GM12878 (cell line): ENCODE results near the gene ENG. TPM values are rescaled to one million over a fixed set of nuclear protein-coding genes. Genes with fewer than 3 reads are reported as not detected.

ENCODE experiments used
- ATAC-seq: fragments of 200-7000 bp; cut with Tn5 transposase; 3 replicates; pipeline ENCODE4 v1.9.1; 2020; ENCODE audit warnings: mild to moderate bottlenecking, moderate library complexity
- BruUV-seq: library from RNA; stranded (reverse); fragments of 400-500 nt; replicated peaks from 2 replicates; lab custom pipeline; 2021; lab: Mats Ljungman, UMichigan
- CTCF ChIA-PET: fragments of 300-600 bp; sonication (Branson Sonifier 250); formaldehyde crosslinking; extraction: SDS; loops from one replicate; lab custom pipeline; 2021; ENCODE audit warnings: inconsistent platforms; lab: Yijun Ruan, JAX
- POLR2A ChIA-PET: fragments of 350-600 bp; formaldehyde crosslinking; extraction: SDS; loops from one replicate; lab custom pipeline; 2021; ENCODE audit warnings: inconsistent platforms; lab: Charles Lee
- RAD21 ChIA-PET: fragments of 300-600 bp; sonication (Branson Sonifier 250); formaldehyde crosslinking; loops from one replicate; lab custom pipeline; 2023; ENCODE audit warnings: antibody characterized with exemption; ENCODE audit not compliant: unreplicated experiment; lab: Charles Lee
- SMC1A ChIA-PET: fragments of 300-600 bp; sonication (Branson Sonifier 250); formaldehyde crosslinking; loops from one replicate; lab custom pipeline; 2023; ENCODE audit not compliant: unreplicated experiment, uncharacterized antibody; lab: Charles Lee
- DNase-seq: peaks from one replicate; pipeline ENCODE4 v3.0.0-alpha.2; 2011; ENCODE audit warnings: low read depth, low spot score
- FAIRE-seq: peaks from 3 replicates; lab custom pipeline; 2011; peaks lifted over from hg19 to GRCh38; lab: Jason Lieb, UNC
- H2AFZ ChIP-seq: 2 replicates; pipeline ENCODE4 v1.6.0; 2011; ENCODE audit warnings: low read depth, low read length, control low read depth; ENCODE audit not compliant: control insufficient read depth
- H3K27ac ChIP-seq: 2 replicates; pipeline ENCODE4 v1.5.1; 2011; ENCODE audit warnings: control low read depth; ENCODE audit not compliant: control insufficient read depth, insufficient read depth
- H3K27me3 ChIP-seq, 2 experiments: replicated peaks in 1 of 2; 2 replicates each; pipeline versions ENCODE4 v1.6.0 to v1.6.1; 2011; ENCODE audit warnings: low read length in 1 of 2; ENCODE audit not compliant: control insufficient read depth in 2 of 2, insufficient read depth in 2 of 2
- H3K36me3 ChIP-seq, 2 experiments: 2 replicates each; pipeline ENCODE4 v1.5.1; 2011; ENCODE audit warnings: low read length in 1 of 2; ENCODE audit not compliant: control insufficient read depth in 2 of 2, insufficient read depth in 2 of 2
- H3K4me1 ChIP-seq: 2 replicates; pipeline ENCODE4 v1.6.1; 2011; ENCODE audit warnings: mild to moderate bottlenecking, low read length, moderate library complexity, mixed read lengths; ENCODE audit not compliant: control insufficient read depth, insufficient read depth
- H3K4me2 ChIP-seq: 2 replicates; pipeline ENCODE4 v1.6.0; 2011; ENCODE audit warnings: control low read depth; ENCODE audit not compliant: control insufficient read depth, insufficient read depth
- H3K4me3 ChIP-seq: fragments of 200-600 bp; sonication (generic); 2 replicates; pipeline ENCODE4 v1.5.1; 2016
- H3K79me2 ChIP-seq: 2 replicates; pipeline ENCODE4 v1.6.0; 2011; ENCODE audit warnings: low read length; ENCODE audit not compliant: control insufficient read depth, insufficient read depth
- H3K9ac ChIP-seq: 2 replicates; pipeline ENCODE4 v1.8.0; 2011; ENCODE audit warnings: low read length, control low read depth, mixed read lengths; ENCODE audit not compliant: control insufficient read depth, insufficient read depth
- H3K9me3 ChIP-seq: replicated peaks from 3 replicates; pipeline ENCODE4 v1.5.1; 2011; ENCODE audit warnings: mild to moderate bottlenecking, low read length; ENCODE audit not compliant: control insufficient read depth, insufficient read depth
- H4K20me1 ChIP-seq: 2 replicates; pipeline ENCODE4 v1.6.0; 2011; ENCODE audit not compliant: control insufficient read depth, insufficient read depth
- ASH2L ChIP-seq: fragments of 300-600, 200-600 bp; sonication (generic); IDR thresholded peaks from 2 replicates; pipeline ENCODE4 v1.6.1; 2017; ENCODE audit warnings: low read depth, mild to moderate bottlenecking, borderline replicate concordance
- ATF7 ChIP-seq: fragments of 450-650 bp; IDR thresholded peaks from 2 replicates; pipeline ENCODE4 v1.6.1; 2016; ENCODE audit warnings: low read depth, mild to moderate bottlenecking
- BHLHE40 ChIP-seq, 2 experiments: fragments of 450-650 bp in 1 of 2; IDR thresholded peaks; 2 replicates each; pipeline ENCODE4 v1.6.1; 2011 to 2017; ENCODE audit warnings: low read depth in 2 of 2, borderline replicate concordance in 1 of 2, improper control_type of control experiment in 1 of 2, low read length in 1 of 2, mild to moderate bottlenecking in 1 of 2
- CBX3 ChIP-seq: fragments of 200-600 bp; sonication (generic); IDR thresholded peaks from 2 replicates; pipeline ENCODE4 v1.6.1; 2016; ENCODE audit warnings: low read depth, borderline replicate concordance
- CUX1 ChIP-seq: IDR thresholded peaks from 2 replicates; pipeline ENCODE4 v1.6.1; 2012; ENCODE audit warnings: improper control_type of control experiment, low read depth, low read length; ENCODE audit not compliant: insufficient replicate concordance
- ETV6 ChIP-seq, 2 experiments: fragments of 450-650 bp in 1 of 2; IDR thresholded peaks in 1 of 2; conservative IDR thresholded peaks in 1 of 2; 2 replicates each; pipeline ENCODE4 v1.6.1; 2014; ENCODE audit warnings: antibody characterized with exemption in 1 of 2, borderline replicate concordance in 1 of 2, low read depth in 1 of 2, mild to moderate bottlenecking in 1 of 2, moderate library complexity in 1 of 2
- FOXM1 ChIP-seq: IDR thresholded peaks from 2 replicates; pipeline ENCODE4 v1.6.1; 2012; ENCODE audit warnings: low read depth, mild to moderate bottlenecking, inconsistent platforms, low read length, moderate library complexity
- GATAD2B ChIP-seq: fragments of 450-650 bp; conservative IDR thresholded peaks from 2 replicates; pipeline ENCODE4 v1.6.1; 2017; ENCODE audit warnings: low read depth, mild to moderate bottlenecking, moderate library complexity
- KLF5 ChIP-seq: fragments of 450-650 bp; IDR thresholded peaks from 2 replicates; pipeline ENCODE4 v1.6.1; 2014; ENCODE audit warnings: mild to moderate bottlenecking; ENCODE audit not compliant: partially characterized antibody
- MEF2A ChIP-seq: IDR thresholded peaks from 2 replicates; pipeline ENCODE4 v1.6.1; 2011; ENCODE audit warnings: low read depth, mild to moderate bottlenecking, low read length, moderate library complexity; ENCODE audit not compliant: insufficient read depth
- NFIC ChIP-seq: IDR thresholded peaks from 2 replicates; pipeline ENCODE4 v1.6.1; 2012; ENCODE audit warnings: low read depth, mild to moderate bottlenecking, inconsistent platforms, low read length, moderate library complexity
- NFXL1 ChIP-seq: fragments of 450-650 bp; IDR thresholded peaks from 2 replicates; pipeline ENCODE4 v1.6.1; 2017; ENCODE audit warnings: antibody characterized with exemption, mild to moderate bottlenecking, borderline replicate concordance
- NFYB ChIP-seq: IDR thresholded peaks from 2 replicates; pipeline ENCODE4 v1.6.1; 2011; ENCODE audit warnings: low read depth, mild to moderate bottlenecking, low read length, improper control_type of control experiment, moderate library complexity; ENCODE audit not compliant: insufficient read depth
- PAX5 ChIP-seq: IDR thresholded peaks from 2 replicates; pipeline ENCODE4 v1.6.1; 2011; ENCODE audit warnings: low read depth, low read length, borderline replicate concordance
- RCOR1 ChIP-seq: conservative IDR thresholded peaks from 2 replicates; pipeline ENCODE4 v1.6.1; 2012; ENCODE audit warnings: low read depth, low read length, improper control_type of control experiment
- RFX5 ChIP-seq: IDR thresholded peaks from 2 replicates; pipeline ENCODE4 v1.6.1; 2011; ENCODE audit warnings: low read depth, low read length, improper control_type of control experiment
- STAT1 ChIP-seq: fragments of 450-650 bp; conservative IDR thresholded peaks from 2 replicates; pipeline ENCODE4 v1.6.1; 2014; ENCODE audit warnings: antibody characterized with exemption, mild to moderate bottlenecking
- ZNF217 ChIP-seq: fragments of 450-650 bp; IDR thresholded peaks from 2 replicates; pipeline ENCODE4 v1.6.1; 2017; ENCODE audit warnings: antibody characterized with exemption, mild to moderate bottlenecking
- WGBS: methylation state at CpG from one replicate; pipeline ENCODE4 v1.1.6; 2016; ENCODE audit warnings: low lambda C conversion rate; ENCODE audit not compliant: insufficient replicate concordance, insufficient coverage; ENCODE audit errors: missing lambda C conversion rate; 5-methylcytosine and 5-hydroxymethylcytosine counted together
- in situ Hi-C: fragments of 300-500 bp; cut with MboI; formaldehyde crosslinking; loops from 9 replicates; pipeline ENCODE4 v1.14.3; 2018; ENCODE audit warnings: mixed read lengths
- intact Hi-C: fragments of 100-400 bp; cut with micrococcal nuclease; formaldehyde crosslinking; loops from one replicate; pipeline ENCODE4 v1.14.2; 2022; ENCODE audit not compliant: unreplicated experiment
- polyA plus RNA-seq, 11 experiments: library from polyadenylated mRNA; depleted of rRNA in 4 of 11; unstranded in 6 of 11; stranded (reverse) in 5 of 11; fragments of >200 nt; fragmentation: Nextera tagmentation in 4 of 11; fragmentation: Illumina TruSeq in 1 of 11; extraction: Ambion mirVana in 4 of 11; extraction: Trizol in 1 of 11; gene quantifications; 1 replicate in 1 of 11; 2 replicates in 10 of 11; pipeline versions ENCODE4 v1.2.1 to v1.2.3, GENCODE V29; 2011 to 2016; ENCODE audit warnings: inconsistent platforms in 2 of 11, missing spikeins in 2 of 11, low read depth in 1 of 11
- total RNA-seq, 4 experiments: library from RNA; depleted of rRNA in 3 of 4; stranded (reverse); fragments of >200 nt in 3 of 4; fragmentation: Illumina TruSeq in 1 of 4; extraction: Trizol in 1 of 4; gene quantifications; 2 replicates each; pipeline versions ENCODE4 v1.2.1 to v1.2.3, GENCODE V29; 2013 to 2021

Gene ENG
- total and polyA plus RNA-seq, 10 of the 15 experiments (the other 5 are each of a cell fraction or from before 2014, with no cell fraction given) = 0.14 to 10.1 (median 2.0) TPM

- TF ChIP-seq NFIC (no peak), NFXL1 (no peak), CBX3 (no peak), STAT1 (no peak), NFYB (no peak), ZNF217 (no peak), RCOR1 (no peak), KLF5 (no peak)
- TF ChIP-seq, all 136 proteins: peak for 3
Observed at GRCh38 chr9:127862075-127863011, 7.9 kb upstream of the ENG start (continued).

DNA sequence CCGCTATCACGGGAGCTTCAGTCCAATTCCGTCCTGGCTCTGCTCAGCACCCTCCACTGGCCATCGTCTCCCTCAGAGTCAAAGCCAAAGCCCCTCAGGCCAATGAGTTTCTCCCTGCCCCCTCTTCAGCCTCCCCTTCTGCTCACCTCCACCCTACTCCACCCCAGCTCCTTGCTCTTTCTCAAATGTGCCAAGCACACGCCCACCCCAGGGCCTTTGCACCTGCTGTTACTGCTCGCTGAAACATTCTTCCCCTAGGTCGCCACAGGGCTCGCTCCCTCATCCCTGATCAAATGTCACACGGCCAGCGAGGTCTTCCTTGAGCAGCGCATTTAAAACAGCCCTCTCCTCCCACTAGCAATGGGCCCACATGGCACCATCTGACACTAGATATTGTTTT, 6.3 kb upstream of the ENG start:
- no peaks in the 10 kb centered on the region for H3K9me3 ChIP-seq
- no peaks in the 10 kb centered on the region for H3K36me3 ChIP-seq
- no peaks in the 10 kb centered on the region for H3K79me2 ChIP-seq
- BruUV-seq = no TSS peak
- H3K9ac ChIP-seq = no peak overlapping the region
- H3K4me1 ChIP-seq = peaks cover 21% of the 10 kb centered on the region
- 88% methylated on average over 10 of the region's 11 CpGs for WGBS
- ChIA-PET CTCF (interaction anchor here (0.5 to 3.1 kb wide), 4 partner anchors 8 to 126 kb away, joined by 3 to 14 read pairs (median 4); partner anchors contain the start of gene TOR2A), SMC1A (no interaction called here), POLR2A (no interaction called here), RAD21 (interaction anchor here (1.3 kb wide), 1 partner anchor 126 kb away, joined by 5 read pairs; the partner anchor contains the start of gene TOR2A)
- in situ Hi-C loops = no loop called here
- intact Hi-C loops = no loop called here
- no peaks in the 10 kb centered on the region for H3K27me3 ChIP-seq
- H4K20me1 ChIP-seq = no peaks in the 10 kb centered on the region
- DNase-seq (no peak), FAIRE-seq (no peak), ATAC-seq (no peak)
- H3K27ac ChIP-seq = no peak overlapping the region
- H3K4me2 ChIP-seq = no peak overlapping the region
- no peak overlapping the region for H2AFZ ChIP-seq
- H3K4me3 ChIP-seq = no peak overlapping the region
- TF ChIP-seq FOXM1 (no peak), ATF7 (no peak), PAX5 (no peak), MEF2A (no peak), CUX1 (no peak), BHLHE40 (IDR thresholded peaks at IDR 0.05; ENCODE audit: borderline replicate concordance in 1 of 2, low read depth in 2 of 2, low read length in 1 of 2) (no peak), RFX5 (no peak), ASH2L (no peak), GATAD2B (no peak), ETV6 (conservative IDR thresholded peaks at IDR 0.05 in 1 of 2, IDR thresholded peaks at IDR 0.05 in 1 of 2; ENCODE audit: borderline replicate concordance in 1 of 2, low read depth in 1 of 2) (no peak)
